GM12872 (cell line): ENCODE results near the gene C2CD4C.

Source experiments
- CTCF ChIP-seq: IDR thresholded peaks from 3 replicates; pipeline ENCODE4 v1.5.1; 2011; ENCODE audit warnings: low read depth, mild to moderate bottlenecking, low read length, moderate library complexity; ENCODE audit not compliant: insufficient read depth

The C2CD4C gene

GRCh38 chr19:442085-442484 lies 33.1 kb upstream of the C2CD4C start:
- no peak for TF ChIP-seq CTCF

GRCh38 chr19:441213-441836 lies 32.4 kb upstream of the C2CD4C start:
- TF ChIP-seq CTCF = no peak

- TF ChIP-seq CTCF = no peak
Observed at GRCh38 chr19:440391-441212, 31.7 kb upstream of the C2CD4C start.

- TF ChIP-seq CTCF = no peak
Observed at GRCh38 chr19:439167-439900, 30.4 kb upstream of the C2CD4C start.

GRCh38 chr19:438416-438958 lies 29.5 kb upstream of the C2CD4C start:
- no peak for TF ChIP-seq CTCF

- no peak for TF ChIP-seq CTCF
Observed at GRCh38 chr19:437041-437440, 28.1 kb upstream of the C2CD4C start.

GRCh38 chr19:436413-436950 lies 27.5 kb upstream of the C2CD4C start:
- no peak for TF ChIP-seq CTCF
